Parathyroid adenoma (tissue), 2 donors: Measurements from ENCODE around the gene AOC3.

Source experiments
- H2AFZ ChIP-seq: fragments of 300-600 bp; sonication (generic); one replicate; pipeline ENCODE4 v1.7.0; 2017; ENCODE audit warnings: antibody characterized with exemption, mild to moderate bottlenecking
- H3K27ac ChIP-seq: fragments of 300-600 bp; sonication (generic); one replicate; pipeline ENCODE4 v1.7.0; 2017
- H3K27me3 ChIP-seq: fragments of 300-600 bp; sonication (generic); one replicate; pipeline ENCODE4 v1.7.0; 2017; ENCODE audit warnings: low read length; ENCODE audit not compliant: control insufficient read depth, insufficient read depth
- H3K36me3 ChIP-seq: fragments of 300-600 bp; sonication (generic); one replicate; pipeline ENCODE4 v1.7.0; 2017; ENCODE audit warnings: low read length; ENCODE audit not compliant: control insufficient read depth, insufficient read depth
- H3K4me1 ChIP-seq: fragments of 300-600 bp; sonication (generic); one replicate; pipeline ENCODE4 v1.7.0; 2017; ENCODE audit warnings: control low read depth
- H3K4me2 ChIP-seq: fragments of 300-600 bp; sonication (generic); one replicate; pipeline ENCODE4 v1.7.0; 2017; ENCODE audit warnings: low read length
- H3K4me3 ChIP-seq: fragments of 300-600 bp; sonication (generic); one replicate; pipeline ENCODE4 v1.7.0; 2017; ENCODE audit warnings: low read depth, low read length
- H3K79me2 ChIP-seq: fragments of 300-600 bp; sonication (generic); one replicate; pipeline ENCODE4 v1.7.0; 2017; ENCODE audit warnings: control low read depth
- H3K9ac ChIP-seq: fragments of 300-600 bp; sonication (generic); one replicate; pipeline ENCODE4 v1.7.0; 2017; ENCODE audit warnings: mild to moderate bottlenecking
- H3K9me3 ChIP-seq: fragments of 300-600 bp; sonication (generic); one replicate; pipeline ENCODE4 v1.7.0; 2017; ENCODE audit warnings: low read length; ENCODE audit not compliant: control insufficient read depth
- CTCF ChIP-seq: fragments of 300-600 bp; sonication (generic); IDR thresholded peaks from one replicate; pipeline ENCODE4 v1.7.0; 2017; ENCODE audit warnings: antibody characterized with exemption, mild to moderate bottlenecking
- donor health status: primary hyperparathyroidism.

The AOC3 gene

GRCh38 chr17:42850954-42851353 lies at the start of gene AOC3:
AOC3 (plus strand) TSS chr17:42851199; CDS start chr17:42851344, 145 bp downstream.
- no peak for TF ChIP-seq CTCF
- no peaks in the 10 kb centered on the region for H3K4me1 ChIP-seq

GRCh38 chr17:42803074-42803883 lies 47.7 kb upstream of the AOC3 start:
- H2AFZ ChIP-seq: no peak overlapping the region
- no peaks in the 10 kb centered on the region for H3K9me3 ChIP-seq
- H3K4me3 ChIP-seq: no peak overlapping the region
- no peak for TF ChIP-seq CTCF
- H3K4me2 ChIP-seq: no peak overlapping the region
- no peaks in the 10 kb centered on the region for H3K4me1 ChIP-seq
- no peaks in the 10 kb centered on the region for H3K36me3 ChIP-seq
- H3K27me3 ChIP-seq: no peaks in the 10 kb centered on the region
- H3K27ac ChIP-seq: no peak overlapping the region
- H3K79me2 ChIP-seq: no peaks in the 10 kb centered on the region
- H3K9ac ChIP-seq: no peak overlapping the region

More at GRCh38 chr17:42850954-42851353, at the start of gene AOC3:
- Histone ChIP-seq H3K9me3 (no peaks in the 10 kb centered on the region), H3K79me2 (no peaks in the 10 kb centered on the region), H3K4me2 (no peak within 1 kb of the TSS), H3K4me3 (peak within 1 kb of the TSS; percentile 22), H3K36me3 (no peaks in the 10 kb centered on the region), H3K9ac (no peak within 1 kb of the TSS), H3K27ac (peak within 1 kb of the TSS; percentile 47), H3K27me3 (no peaks in the 10 kb centered on the region), H2AFZ (no peak within 1 kb of the TSS)

GRCh38 chr17:42804918-42805367 lies 46.1 kb upstream of the AOC3 start:
- Histone ChIP-seq H3K27ac (no peak overlapping the region), H3K4me1 (no peaks in the 10 kb centered on the region)

GRCh38 chr17:42806249-42806648 lies 44.8 kb upstream of the AOC3 start:
- no peak for TF ChIP-seq CTCF
- Histone ChIP-seq H2AFZ (no peak overlapping the region), H3K4me3 (no peak overlapping the region), H3K27ac (no peak overlapping the region), H3K36me3 (no peaks in the 10 kb centered on the region), H3K27me3 (no peaks in the 10 kb centered on the region), H3K4me2 (no peak overlapping the region), H3K4me1 (no peaks in the 10 kb centered on the region), H3K79me2 (no peaks in the 10 kb centered on the region), H3K9me3 (no peaks in the 10 kb centered on the region), H3K9ac (no peak overlapping the region)

More at GRCh38 chr17:42804918-42805367, 46.1 kb upstream of the AOC3 start:
- Histone ChIP-seq H3K9me3 (no peaks in the 10 kb centered on the region), H2AFZ (no peak overlapping the region), H3K27me3 (no peaks in the 10 kb centered on the region), H3K4me3 (no peak overlapping the region), H3K4me2 (no peak overlapping the region), H3K79me2 (no peaks in the 10 kb centered on the region), H3K36me3 (no peaks in the 10 kb centered on the region), H3K9ac (no peak overlapping the region)
- TF ChIP-seq CTCF: no peak

- Histone ChIP-seq H3K9me3 (no peaks in the 10 kb centered on the region), H3K4me3 (no peak overlapping the region), H2AFZ (no peak overlapping the region), H3K4me2 (no peak overlapping the region), H3K27ac (no peak overlapping the region), H3K36me3 (no peaks in the 10 kb centered on the region), H3K79me2 (no peaks in the 10 kb centered on the region), H3K27me3 (no peaks in the 10 kb centered on the region), H3K9ac (no peak overlapping the region), H3K4me1 (no peaks in the 10 kb centered on the region)
- TF ChIP-seq CTCF: no peak
These were observed 41.7 kb upstream of the AOC3 start for GRCh38 chr17:42809250-42809649.
